ENCODE results near the gene TBRG1.
A peak's percentile ranks its signal among the peaks of the same experiment; 100 is the strongest.
"Not testable (repeated sequence)": the region's sequence is repeated elsewhere in the genome, so short reads cannot be mapped to it uniquely, and the experiment has no call there.

The TBRG1 gene, protein sequence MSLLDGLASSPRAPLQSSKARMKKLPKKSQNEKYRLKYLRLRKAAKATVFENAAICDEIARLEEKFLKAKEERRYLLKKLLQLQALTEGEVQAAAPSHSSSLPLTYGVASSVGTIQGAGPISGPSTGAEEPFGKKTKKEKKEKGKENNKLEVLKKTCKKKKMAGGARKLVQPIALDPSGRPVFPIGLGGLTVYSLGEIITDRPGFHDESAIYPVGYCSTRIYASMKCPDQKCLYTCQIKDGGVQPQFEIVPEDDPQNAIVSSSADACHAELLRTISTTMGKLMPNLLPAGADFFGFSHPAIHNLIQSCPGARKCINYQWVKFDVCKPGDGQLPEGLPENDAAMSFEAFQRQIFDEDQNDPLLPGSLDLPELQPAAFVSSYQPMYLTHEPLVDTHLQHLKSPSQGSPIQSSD

DNA sequence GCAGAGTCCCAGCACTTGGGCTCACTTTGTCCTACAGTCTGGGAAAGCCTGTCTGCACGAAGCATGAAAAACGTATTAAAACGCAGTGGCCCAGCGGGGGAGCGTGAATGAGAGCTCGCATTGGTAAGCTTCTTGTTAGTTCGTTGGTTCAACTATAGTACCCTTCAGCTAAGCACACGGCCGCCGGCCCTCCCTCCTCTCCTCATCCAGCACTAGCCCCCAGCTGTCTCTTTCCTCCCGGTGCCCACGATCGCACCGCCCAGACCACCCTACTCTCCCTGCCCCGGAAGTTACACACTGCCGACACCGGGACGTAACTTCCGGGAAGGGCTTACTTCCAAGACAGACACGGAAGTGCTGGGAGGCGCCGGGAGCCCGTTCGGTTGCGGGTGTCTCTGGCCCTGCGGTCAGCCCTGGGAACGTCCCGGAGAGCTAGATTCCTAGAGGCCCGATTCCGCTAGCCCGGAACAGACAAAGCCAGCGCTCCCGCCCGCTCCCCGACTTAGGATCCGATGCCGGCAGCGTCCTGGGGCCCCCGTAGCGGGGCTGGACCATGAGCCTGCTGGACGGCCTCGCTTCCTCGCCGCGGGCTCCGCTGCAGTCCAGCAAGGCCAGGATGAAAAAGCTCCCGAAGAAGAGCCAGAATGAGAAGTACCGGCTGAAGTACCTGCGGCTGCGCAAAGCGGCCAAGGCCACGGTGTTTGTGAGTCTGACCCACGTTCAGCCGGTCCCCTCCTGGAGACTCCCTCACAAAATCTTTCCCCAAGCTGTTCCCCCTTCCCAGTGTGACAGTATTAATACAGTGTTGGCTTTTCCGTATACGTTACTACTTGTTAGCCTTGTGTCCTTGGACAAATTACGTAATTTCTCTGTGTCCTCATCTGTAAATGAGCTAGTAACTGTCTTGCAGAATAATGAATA, at the start of gene TBRG1:
TSS of gene TBRG1 (plus strand) at position 334 of the 921 bp plus-strand sequence. CDS start at position 554, 220 bp downstream.
- DNase-seq, result peak; percentile 83

DNA sequence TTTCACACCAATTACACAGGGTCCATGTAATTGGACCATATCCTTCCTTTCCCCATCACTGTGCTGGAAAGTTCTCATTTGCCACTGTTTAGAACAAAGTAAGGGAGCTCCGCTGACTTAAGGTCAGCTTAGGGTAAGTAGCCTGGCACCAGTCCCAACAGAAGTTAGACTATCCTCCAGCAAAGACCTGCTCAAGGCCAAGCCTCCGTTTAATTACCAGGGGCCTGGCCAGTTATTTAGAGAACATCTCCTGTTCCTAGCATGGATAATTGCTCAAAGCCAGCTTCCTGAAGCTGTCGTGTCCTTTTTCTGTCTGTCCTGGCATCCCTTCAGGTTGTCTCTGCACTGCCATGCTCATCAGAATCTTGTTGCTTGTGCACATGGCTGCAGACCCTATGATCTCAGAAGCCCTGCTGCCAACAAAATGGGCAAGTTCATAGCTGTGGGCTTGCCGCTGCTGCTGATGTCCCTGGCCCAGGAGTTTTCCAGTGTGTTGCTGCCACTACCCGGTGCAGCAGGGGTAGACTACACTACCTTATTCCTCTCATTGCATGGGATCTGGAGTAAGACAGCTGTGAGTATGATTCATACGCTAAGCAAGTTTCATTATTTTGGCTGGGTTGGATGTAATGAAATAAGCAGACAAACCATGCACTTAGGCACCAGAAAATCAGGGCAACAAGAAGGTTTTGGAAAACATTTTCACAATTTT, 44.8 kb upstream of the TBRG1 start:
- DNase-seq, result no peak

DNA sequence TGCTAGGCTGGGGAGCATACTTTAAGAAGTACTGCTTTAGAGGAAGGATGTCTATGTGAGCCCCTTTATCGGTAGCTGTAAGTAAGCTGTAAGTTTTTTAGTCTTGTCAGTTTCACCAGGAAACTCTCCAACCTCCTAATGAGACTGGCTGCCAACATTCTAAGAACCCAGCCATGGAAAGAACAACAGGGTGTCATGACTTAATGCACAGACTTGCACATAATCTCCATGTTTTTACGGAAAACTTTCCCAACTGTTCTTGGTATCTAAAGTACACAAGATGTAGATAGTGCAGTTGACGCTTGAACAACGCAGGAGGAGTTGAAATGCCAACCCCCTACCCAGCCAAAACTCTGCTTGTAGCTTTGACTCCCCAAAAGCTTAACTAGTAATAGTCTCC, 43.9 kb upstream of the TBRG1 start:
- DNase-seq, result no peak

DNA sequence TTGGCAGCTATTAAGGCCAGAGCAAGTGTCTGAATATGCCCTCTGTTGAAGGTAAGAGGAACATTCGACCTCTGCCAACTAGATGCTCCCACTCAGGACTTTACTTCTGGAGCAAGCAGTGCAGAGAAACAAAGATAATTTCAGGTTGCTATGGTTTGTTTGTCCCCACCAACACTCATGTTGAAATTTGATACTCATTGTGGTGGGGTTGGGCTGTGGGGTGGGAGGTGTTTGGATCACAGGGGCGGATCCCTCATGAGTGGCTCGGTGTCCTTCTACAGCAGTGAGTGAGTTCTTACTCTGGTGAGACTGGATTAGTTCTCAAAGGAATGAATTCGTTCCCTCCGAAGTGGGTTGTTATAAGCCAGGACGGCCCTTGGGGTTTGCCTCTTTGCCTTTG, 40.8 kb upstream of the TBRG1 start:
- DNase-seq, result no peak

DNA sequence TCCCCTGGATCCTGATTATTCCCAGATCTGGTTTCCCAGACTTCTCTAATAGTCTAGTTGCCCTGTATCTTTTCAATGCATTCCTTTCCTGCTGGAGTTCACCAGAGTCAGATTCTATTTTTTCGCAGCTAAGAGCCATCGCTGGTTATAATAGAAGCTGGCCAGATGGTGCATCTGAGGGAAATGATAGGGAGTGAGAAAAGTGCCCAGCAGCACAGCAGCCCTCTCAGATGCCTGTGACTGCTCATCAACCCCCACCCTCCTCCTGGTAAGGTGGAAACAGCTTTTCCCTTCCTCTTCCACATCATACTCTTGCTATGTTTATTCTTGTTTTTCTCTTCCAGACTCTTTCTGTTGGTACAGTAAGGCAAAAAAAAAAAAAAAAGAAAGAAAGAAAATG, 40.1 kb upstream of the TBRG1 start:
- no peak for DNase-seq

DNA sequence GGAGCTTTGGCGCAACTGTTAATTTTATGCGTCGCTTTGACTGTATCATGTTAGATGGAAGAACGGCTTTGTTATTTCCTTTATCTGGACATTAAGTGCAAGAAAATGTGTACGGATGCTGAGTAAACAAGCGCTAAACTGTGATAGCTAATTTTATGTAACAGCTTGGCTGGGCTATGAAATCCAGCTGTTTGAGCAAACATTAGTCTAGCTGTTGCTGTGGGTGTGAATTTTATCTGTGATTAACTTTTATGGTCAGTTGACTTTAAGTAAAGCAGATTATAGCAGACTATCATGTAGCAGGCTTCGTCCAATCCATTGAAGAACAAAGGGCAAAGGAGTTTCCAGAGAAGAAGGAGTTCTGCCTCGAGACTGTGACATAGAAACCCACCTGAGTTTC, 38.9 kb upstream of the TBRG1 start:
- no peak for DNase-seq

DNA sequence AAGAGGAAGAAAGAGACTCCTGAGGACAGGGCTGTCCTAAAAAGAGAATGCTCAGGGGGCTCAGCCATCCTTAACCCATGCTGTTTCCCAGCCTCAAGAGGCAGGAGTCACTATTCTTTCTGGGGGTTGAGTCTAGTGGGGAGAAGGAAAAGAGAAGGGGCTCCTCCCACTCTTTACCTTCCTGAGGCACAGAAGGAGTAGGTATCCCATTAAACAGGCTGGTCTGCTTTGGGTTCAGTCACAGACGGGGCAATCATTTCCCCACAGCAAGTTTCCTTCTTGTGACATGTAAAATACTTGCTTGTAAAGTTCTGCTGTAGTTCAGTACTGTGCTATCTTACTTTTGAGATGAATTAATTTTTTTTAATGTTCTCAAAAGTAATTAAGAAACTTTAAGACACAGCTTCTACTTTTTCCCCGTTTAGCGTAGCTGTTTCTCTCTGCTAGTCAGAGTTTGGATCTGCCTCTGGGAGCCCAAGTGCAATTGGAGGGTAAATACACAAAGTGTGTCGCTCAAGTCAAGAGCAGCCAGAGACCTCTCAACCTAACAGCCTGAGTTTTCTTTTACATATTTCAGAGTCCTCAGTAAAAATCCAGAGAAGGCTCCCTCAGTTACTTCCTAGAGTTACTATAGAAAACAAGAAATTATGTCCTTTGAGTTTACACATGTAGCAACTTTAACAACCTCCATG, 37.8 kb upstream of the TBRG1 start:
- no peak for DNase-seq

DNA sequence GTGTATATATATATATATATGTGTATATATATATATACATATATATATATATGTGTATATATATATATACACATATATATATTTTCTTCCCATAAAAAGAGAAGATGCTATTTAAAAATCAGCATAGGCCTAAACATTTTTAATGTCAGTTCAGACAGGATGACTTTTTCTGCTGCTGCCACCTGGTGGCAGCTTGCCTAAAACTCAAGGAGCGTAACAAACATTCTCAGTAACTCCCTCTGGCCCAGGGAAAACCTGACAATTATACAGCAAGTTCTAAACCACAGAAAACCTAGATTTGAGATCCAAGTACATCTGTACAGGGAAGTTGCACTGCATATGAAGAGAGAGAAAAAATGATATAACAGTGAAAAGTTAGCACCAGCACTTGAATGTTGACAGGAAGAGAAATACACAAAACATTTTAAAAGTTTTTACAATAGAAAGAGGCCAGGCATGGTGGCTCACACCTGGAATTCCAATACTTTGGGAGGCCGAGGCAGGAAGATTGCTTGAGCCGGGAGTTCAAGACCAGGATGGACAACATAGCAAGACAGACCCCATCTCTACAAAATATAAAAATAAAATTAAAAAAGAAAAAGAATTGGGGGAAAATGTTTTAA, 36.3 kb upstream of the TBRG1 start:
- no peak for DNase-seq

DNA sequence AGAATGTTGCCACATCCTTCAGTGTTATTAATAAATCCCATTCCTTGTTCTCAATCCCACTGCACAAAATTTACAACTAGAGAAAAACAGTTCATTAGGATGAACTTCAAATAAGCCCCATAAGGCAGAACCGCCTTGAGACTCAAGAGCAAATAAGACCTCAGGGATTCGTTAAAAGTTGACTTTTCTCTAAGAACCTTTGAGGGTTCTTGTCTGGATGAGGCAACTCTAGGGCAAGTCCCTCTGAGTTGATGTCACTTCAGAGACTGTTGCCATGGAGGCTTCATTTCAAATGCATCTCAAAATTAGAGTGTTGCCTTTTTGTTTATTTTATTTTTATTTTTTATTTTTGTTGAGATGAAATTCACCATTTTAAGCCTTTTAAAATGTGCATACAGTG, 31.2 kb upstream of the TBRG1 start:
- DNase-seq, result no peak

DNA sequence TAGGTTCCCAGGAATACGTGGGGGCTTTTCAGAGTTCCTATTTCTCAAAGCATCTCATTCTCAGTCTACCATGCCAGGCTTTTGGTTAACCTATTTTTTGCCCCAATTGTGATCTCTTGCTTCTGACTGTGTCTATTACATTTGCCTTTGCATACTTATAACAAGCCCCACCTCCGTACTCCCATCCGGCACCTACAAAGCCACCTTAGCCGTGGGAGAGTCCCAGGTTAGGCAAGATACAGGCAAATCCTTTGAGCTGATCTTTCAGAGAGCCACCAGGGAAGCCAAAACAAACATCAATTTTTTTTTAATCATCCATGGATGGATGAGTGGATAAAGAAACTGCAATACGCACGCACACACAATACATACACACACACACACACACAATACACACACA, 30.0 kb upstream of the TBRG1 start:
- DNase-seq, result no peak

DNA sequence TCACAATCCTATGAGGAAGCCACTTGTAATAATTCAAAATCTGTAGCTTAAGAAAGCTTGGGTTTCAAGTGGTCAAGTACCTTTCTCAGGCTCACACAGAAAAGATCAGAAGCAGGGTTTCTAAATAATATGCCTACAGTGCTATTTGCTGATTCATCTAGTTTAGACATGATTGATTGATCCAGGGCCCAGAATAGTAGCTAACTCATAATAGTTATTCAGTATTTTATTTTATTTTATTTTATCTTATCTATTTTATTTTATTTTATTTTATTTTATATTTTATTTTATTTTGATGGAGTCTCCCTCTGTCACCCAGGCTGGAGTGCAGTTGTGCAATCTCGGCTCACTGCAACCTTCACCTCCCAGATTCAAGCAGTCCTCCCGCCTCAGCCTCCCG, 27.4 kb upstream of the TBRG1 start:
- DNase-seq, result no peak

DNA sequence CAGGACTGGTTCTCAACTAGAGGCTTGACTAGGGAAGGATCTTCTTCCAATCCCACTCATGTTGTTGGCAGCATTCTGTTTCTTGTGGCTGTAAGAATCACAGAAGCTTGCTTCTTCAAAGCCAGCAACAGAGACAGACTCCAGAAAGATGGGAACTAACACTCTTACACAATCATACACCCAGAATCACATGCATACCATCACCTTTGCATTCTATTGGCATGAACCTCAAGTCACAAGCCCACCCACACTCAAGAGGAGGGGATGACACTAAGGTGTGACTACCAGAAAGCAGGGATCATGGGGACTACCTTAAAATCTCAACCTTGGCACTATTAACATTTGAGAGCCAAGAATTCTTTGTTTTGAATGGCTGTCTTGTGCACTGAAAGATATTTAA, 25.0 kb upstream of the TBRG1 start:
- no peak for DNase-seq

DNA sequence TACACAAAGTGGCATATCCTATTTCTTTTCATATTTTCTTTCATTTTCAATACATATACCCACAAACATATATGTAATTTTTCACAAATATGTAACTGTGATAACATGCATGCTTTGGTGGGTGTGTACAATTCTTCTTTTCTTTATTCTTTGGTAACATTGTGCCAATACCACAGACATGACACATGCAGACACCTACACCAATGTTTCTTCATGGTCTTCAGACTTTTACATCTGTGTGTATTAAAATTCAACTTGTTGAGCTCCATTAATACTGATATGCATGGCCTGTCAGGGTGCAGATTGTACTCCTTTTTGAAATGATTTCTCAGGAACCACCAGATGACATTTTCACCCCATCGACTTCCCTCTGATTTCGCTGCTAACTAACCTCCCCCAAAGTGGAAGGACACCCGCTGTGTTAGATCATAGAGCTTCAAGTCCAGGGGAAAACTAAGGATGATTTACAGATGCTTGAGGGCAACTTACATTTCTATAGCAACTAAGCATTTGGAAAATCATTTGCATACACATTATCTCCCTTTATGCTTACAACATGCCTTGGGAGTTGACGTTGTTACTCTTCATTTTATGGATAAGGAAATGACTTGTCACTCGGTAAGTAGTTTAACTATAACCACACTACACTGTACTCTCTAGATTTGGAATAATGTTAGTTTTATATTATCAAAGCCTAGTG, 21.9 kb upstream of the TBRG1 start:
- DNase-seq, result no peak

DNA sequence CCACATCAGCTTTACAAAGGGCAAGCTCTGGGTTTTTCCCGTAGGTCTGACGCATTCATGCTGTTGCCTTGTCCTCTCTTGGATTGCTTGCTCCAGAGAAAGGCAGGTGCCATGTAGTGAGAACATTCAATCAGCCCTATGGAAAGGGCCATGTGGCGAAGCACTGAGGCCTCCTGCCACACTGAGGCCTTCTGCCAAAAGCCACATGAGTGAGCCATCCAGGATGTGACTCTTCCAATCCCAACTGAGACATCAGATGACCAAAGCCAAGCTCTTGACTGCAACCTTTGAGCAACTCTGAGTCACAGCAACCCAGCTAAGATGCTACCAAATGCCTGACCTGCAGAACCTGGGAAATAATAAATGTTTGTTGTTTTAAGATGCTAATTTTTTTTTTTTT, 20.5 kb upstream of the TBRG1 start:
- DNase-seq, result no peak

DNA sequence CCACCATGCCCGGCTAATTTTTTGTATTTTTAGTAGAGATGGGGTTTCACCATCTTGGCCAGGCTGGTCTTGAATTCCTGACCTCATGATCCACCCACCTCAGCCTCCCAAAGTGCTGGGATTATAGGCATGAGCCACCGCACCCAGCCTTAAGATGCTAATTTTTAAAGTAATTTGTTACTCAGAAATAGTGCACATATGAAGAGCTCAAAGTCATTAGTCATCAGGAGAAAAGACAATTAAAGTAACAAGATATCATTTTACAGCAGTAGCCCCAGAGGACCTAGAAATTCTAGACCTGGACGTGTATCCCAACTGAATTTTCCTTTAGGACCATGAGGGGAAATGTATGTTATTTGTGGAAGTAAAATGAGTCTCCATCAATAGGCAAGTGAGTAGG, 19.9 kb upstream of the TBRG1 start:
- not testable (repeated sequence) for DNase-seq

DNA sequence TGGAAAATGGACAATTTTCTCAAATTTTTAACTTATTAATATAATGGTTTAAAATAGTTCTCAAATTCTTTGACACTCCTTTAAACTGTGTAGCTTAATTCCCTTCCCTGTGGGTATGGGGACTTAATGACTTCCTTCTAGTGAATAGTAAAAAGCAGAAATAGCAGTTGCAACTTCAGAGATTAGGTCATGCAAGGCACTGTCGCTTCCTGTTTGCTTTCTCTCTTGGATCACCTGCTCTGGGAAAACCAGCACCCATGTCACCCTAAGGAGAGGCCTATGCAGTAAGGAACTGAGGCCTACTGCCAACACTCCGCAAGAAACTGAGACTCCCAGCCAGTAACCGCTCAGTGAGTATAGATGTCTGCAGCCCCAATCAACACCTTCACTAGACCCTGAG, 16.9 kb upstream of the TBRG1 start:
- DNase-seq, result no peak

DNA sequence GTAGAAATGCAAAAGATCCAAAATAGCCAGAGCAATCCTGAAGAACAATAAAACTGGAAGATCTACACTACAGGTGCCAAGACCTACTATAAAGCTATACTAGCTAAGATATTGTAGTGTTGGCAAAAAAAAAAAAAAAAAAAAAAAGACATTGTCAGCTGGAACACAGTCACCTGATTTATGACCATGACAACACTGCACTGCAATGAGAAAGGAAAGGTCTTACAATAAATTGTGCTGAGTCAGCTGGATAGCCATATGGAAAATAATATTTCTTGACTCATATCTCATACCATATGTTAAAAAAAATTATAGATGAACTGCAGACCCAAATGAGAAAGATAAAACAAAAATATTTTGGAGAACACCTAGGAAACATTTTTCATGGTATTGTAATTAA, 14.5 kb upstream of the TBRG1 start:
- no peak for DNase-seq

DNA sequence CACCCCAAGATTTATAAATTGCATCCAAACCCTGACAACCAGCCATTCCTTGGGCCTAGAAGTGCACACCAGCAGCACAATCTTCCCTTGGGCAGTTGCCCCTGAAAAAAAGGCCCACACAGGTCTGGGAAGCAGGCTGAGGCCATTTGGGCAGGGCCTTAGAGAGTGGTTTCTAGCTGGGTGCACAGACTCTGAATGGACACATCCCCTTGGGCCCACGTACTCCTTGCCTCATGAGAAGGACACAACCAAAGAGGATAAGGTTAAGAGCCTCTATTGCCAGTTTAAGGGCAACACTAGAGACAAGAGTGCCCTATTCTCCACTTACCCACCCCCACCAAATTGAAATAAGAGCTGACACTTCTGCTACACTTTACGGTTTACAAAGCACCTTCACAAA, 12.4 kb upstream of the TBRG1 start:
- DNase-seq, result no peak

DNA sequence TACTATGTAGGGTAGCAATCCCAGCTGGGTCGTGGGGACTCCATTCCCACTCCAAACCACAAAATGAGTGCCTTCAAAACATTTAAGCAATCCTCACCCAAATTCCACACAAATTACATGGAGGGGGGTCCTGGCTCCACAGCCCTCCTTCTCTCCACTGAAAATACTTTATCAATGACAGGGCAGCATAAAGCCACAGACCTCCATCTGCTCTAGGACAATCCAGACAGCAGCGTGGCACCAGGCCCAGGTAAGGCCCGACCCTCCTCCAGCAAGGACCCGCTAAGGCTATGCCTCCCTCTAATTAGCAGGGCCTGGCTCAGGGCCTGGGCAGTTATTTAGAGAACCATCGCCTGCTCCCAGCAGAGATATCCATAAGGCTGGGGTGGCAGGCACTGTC, 11.6 kb upstream of the TBRG1 start, which contains the start of gene PANX3:
TSS of gene PANX3 (plus strand) at position 365 of the 400 bp plus-strand sequence. CDS start 129 bp downstream, outside the sequence.
- DNase-seq, result no peak

DNA sequence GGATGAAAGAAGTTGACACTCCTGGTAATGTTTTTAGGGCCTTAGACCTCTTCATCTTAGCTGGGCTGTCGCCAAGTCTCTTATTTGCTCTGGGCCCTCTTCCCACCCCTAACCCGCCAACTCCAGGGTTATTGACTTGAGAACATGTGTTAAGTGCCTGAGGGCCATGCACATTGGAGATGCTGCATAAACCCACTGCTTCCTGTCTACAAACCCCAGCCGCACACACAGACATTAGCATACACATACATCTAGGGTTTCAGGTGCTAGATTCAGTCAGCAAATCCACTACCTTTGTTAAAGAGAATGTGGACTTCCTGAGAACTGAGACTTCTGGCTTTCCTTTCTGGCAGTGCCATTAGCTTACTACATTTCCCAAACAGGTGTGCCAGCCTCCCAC, 10.6 kb upstream of the TBRG1 start:
- DNase-seq, result no peak

DNA sequence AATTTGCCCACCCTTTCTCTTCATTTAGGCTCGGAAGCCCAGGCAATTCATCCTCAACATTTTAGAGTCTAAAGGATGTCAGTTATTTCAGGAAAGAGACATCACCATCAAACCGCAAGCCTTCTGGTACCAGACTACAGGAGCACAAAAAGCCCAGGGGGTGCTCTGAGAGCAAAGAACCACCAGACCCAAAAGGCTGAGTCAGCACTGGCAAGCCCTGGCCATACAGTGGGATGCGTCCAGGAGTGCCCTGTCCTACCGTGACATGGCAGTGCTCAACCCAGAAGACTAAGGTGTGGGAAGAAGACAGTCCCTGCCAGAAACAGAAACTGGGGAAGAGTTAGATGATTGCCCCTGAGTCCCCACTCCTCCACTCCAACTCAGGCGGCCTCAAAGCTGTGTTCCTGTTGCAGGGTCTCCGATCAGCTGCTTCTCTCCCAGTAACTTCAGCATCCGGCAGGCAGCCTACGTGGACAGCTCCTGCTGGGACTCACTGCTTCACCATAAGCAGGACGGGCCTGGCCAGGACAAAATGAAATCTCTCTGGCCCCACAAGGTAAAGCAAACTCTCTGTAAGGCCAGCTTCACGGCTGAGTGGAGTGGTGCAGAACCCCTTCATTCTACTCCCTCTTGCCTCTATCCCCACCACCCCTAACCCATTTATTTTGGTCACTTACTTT, 10.0 kb upstream of the TBRG1 start:
- no peak for DNase-seq
